ENCODE measurements around the gene CCDC24.

CCDC24 gene

DNA sequence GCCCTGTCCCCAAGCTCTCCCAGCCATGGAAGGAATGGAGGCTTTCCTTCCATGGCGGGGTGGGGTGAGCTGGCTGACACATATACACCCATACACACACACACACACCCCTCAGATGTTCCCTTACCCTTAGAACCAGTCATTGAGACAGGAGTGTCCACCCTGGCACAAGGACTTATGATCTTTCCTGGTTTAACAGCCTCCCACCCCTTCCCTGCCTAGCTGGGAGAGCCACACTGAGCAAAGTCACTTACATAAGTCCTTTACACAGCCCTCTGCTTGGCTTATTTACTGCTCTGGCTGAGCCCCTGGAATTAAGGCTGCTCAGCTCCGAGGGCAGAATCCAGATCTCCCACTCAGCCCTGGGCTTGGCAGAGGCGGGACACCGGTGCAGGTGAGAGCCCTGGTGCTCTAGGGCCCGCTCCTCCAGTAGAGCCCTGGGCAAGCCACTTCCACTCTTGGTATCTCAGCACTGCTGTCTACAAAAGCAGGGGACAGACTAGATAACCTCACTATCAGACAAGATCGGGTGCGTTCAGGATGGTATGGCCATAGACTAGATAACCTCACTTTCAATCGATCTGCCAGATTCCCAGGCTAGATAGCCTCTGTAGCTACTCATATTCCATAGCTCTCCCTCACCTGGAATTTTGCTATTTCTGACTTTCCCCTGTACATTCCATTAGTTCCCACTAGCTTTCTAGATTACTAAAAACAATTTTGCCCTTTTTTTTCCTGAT, 23.1 kb downstream of the CCDC24 start:
- no peak for DNase-seq (ENCODE audit: low read depth, low spot score)
- H3K4me3 ChIP-seq (ENCODE audit: low read depth, low read length): no peak overlapping the region
- TF ChIP-seq, protein P1, sequence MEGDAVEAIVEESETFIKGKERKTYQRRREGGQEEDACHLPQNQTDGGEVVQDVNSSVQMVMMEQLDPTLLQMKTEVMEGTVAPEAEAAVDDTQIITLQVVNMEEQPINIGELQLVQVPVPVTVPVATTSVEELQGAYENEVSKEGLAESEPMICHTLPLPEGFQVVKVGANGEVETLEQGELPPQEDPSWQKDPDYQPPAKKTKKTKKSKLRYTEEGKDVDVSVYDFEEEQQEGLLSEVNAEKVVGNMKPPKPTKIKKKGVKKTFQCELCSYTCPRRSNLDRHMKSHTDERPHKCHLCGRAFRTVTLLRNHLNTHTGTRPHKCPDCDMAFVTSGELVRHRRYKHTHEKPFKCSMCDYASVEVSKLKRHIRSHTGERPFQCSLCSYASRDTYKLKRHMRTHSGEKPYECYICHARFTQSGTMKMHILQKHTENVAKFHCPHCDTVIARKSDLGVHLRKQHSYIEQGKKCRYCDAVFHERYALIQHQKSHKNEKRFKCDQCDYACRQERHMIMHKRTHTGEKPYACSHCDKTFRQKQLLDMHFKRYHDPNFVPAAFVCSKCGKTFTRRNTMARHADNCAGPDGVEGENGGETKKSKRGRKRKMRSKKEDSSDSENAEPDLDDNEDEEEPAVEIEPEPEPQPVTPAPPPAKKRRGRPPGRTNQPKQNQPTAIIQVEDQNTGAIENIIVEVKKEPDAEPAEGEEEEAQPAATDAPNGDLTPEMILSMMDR (IDR thresholded peaks at IDR 0.05; ENCODE audit: low read depth, low read length): no peak
- in situ Hi-C loops (cut with HindIII; ENCODE audit: low sequenced_read_pairs): no loop called here

DNA sequence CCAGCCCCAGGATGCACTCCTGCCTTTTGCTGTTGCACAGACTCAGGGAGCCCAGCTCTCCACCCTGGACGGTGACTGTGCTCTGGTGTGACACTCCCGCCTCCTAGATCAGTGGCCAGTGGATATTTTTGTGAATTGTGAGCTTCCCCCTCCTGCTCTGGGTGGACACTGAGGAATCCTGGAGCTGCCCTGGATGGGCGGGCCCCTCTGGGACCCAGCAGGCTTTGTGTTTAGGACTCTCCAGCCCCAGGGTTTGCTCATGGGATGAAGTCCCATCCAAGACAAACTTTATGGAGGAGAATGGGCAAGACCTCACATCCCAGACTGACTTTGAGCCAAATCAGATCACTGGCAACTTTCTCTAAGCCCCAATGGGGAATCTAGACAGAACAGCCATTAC, 23.8 kb downstream of the CCDC24 start:
- no peak for DNase-seq (ENCODE audit: low read depth, low spot score)
- TF ChIP-seq, protein P1 (IDR thresholded peaks at IDR 0.05; ENCODE audit: low read depth, low read length): no peak
- in situ Hi-C loops (cut with HindIII; ENCODE audit: low sequenced_read_pairs): no loop called here
- no peak overlapping the region for H3K4me3 ChIP-seq (ENCODE audit: low read depth, low read length)

DNA sequence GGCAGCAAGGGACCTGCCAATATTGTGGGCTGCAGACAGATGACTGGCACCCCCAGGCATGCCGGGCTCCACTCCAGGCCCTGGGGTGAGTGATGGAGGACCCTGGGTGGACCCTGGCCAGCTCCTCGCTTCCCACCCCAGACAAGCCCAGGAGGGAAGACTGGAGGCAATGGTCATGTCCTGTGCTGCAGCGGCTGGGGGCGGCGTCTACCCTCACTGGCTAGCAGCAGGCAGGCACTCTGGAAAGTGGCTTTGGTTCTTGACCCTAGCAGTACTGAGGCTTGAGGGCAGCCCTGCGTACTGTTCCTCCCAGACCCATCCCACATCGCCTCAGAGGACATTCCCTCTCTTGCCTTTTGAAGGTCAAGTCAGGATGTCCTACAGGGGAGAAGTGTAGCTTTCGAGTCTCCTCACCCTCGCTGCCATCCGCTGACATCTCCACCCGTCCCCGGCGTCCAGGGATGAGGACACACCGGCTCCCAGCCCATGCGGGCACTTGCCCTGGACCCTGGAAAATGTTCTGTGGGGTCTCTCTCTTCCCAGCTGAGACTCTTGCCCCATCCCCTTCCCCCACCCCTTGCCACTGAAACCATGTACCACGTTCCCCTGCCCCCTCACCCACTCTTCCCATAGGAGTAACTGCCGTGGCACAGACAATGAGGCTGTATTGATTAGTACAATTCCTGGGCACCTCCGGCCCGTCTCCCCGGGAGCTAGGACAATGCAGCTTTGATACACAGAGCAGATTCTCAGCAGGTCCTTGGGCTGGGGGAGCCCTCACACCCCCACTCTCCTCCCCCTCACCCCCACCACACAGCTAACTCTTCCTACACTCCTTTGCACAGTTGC, 24.9 kb downstream of the CCDC24 start:
- in situ Hi-C loops (cut with HindIII; ENCODE audit: low sequenced_read_pairs): no loop called here
- DNase-seq (ENCODE audit: low read depth, low spot score): no peak
- TF ChIP-seq, protein P1 (IDR thresholded peaks at IDR 0.05; ENCODE audit: low read depth, low read length): no peak
- no peak overlapping the region for H3K4me3 ChIP-seq (ENCODE audit: low read depth, low read length)

DNA sequence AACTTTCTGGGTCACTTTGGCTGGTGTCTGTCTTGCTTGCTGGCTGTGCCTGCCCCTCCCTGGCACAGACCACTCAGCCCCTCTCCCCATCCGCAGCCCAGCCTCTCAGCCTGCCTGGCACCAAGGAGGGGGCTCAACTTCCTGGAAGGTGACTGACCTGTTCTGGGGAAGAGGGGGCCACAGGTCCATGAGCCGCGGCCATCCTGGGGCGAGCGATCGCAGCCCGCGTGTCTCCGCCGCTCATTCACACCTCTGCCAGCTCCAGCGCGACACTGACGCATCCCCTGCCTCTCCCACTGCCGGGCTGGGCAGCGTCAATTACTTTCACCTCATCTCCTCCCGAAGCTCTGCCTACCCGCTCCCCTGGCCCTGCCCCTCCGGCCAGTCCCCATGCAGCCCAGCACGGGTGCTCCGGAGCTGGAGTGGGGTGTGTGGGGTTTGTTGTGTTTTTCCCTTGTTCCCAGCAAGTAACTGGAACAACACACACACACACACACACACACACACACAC, 25.5 kb downstream of the CCDC24 start:
- TF ChIP-seq, protein P1 (IDR thresholded peaks at IDR 0.05; ENCODE audit: low read depth, low read length): no peak
- no peak overlapping the region for H3K4me3 ChIP-seq (ENCODE audit: low read depth, low read length)
- no peak for DNase-seq (ENCODE audit: low read depth, low spot score)
- in situ Hi-C loops (cut with HindIII; ENCODE audit: low sequenced_read_pairs): no loop called here

DNA sequence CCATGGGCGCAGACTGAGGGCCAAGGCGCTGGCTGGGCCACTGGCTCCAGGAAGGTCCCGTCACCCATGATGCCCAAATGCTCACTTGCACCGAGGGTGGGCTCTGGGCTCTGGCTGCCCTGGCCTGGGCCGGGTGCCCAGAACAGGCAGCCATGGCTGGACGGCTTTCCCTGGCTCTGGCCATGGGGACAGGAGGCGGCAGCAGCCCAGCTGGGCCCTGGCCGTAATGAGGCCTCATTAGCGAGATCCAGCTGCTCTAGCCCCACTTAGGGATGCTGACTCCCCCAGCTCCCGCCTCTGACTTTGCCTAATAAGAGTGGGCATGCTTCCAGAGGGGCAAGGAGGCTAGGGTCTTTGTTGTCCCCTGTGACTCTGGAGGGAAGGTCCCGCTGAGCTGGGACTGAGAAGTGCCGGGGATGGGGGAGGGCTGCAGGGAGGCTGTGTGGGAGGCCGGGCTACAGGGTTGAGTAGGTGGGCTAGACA, 28.1 kb downstream of the CCDC24 start:
- DNase-seq (ENCODE audit: low read depth, low spot score): no peak
- in situ Hi-C loops (cut with HindIII; ENCODE audit: low sequenced_read_pairs): no loop called here
- H3K4me3 ChIP-seq (ENCODE audit: low read depth, low read length): no peak overlapping the region
- TF ChIP-seq, protein P1 (IDR thresholded peaks at IDR 0.05; ENCODE audit: low read depth, low read length): no peak

DNA sequence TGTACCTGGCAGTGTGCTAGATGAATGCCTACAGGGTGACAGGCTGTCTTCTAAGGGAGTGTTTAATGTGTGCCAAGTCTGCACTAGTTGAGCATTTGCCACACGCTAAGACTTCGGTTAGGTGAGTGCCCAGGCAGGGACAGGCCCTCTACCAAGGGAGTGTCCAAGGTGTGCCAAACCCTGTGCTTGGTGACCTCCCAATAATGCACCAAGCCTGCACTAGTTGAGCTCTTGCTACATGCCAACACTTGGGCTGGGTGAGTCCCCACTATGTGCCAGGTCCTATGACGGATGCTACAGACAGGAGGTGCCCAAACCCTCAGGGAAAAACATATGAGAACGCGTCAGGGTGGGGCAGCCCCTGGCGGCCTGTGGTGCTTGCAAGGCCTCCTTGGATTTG, 29.1 kb downstream of the CCDC24 start:
- in situ Hi-C loops (cut with HindIII; ENCODE audit: low sequenced_read_pairs): no loop called here
- DNase-seq (ENCODE audit: low read depth, low spot score): no peak
- TF ChIP-seq, protein P1 (IDR thresholded peaks at IDR 0.05; ENCODE audit: low read depth, low read length): no peak
- H3K4me3 ChIP-seq (ENCODE audit: low read depth, low read length): no peak overlapping the region
